UCSD-AML1 (cell line): ENCODE measurements around the gene TASP1.

ENCODE experiments used
- DNase-seq: peaks from one replicate; lab custom pipeline; 2025; ENCODE audit not compliant: unreplicated experiment; lab: John Stamatoyannopoulos, UW

TASP1 gene

DNA sequence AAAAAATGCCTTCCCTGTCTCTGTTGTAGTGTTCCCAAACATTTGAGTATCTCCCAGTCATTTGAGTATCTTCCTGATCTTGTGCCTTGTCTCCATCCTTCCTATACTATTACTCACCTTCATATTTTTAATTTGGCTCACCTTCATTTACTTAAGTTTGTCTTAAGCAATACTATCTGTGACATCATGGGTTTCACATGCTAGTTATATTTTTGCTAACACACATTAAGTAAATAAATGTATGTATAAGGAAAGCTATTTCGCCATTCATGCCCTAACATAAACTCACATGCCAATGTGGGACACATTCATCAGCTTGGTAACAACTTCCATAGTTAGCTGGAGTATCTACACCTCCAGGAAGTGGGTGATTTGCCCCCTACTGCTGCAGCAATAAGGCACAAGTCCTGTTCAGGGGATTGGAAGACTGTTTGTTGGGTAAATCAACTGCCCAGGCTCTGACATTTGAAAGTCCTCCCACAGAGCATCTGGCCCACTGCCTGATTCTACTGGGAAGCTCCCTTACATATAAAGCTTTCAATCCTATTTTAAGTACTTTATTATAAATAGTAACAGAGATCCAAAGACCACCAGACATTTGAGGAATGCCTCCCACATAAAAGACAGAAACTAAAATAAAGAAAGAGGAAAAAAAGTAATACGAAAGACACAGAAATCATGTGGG is 285.3 kb downstream of the TASP1 start:
- DNase-seq, result no peak

DNA sequence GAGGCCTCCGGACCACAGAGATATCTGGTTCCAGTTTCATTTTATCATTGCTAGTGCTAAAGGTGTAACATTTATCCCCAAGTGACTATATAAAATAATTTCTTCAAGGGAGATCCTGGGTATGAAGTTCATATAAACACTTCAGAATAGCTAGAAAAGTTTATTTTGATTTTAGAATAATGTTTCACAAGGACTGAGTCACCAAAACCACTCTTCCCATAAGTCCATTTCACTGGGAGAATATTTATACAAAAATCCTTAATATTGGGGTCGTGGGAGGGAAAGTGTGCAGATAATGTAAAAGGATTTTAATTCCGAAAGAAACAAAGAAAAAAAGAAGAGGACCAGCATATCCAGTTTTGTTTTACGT is 289.5 kb downstream of the TASP1 start:
- no peak for DNase-seq

DNA sequence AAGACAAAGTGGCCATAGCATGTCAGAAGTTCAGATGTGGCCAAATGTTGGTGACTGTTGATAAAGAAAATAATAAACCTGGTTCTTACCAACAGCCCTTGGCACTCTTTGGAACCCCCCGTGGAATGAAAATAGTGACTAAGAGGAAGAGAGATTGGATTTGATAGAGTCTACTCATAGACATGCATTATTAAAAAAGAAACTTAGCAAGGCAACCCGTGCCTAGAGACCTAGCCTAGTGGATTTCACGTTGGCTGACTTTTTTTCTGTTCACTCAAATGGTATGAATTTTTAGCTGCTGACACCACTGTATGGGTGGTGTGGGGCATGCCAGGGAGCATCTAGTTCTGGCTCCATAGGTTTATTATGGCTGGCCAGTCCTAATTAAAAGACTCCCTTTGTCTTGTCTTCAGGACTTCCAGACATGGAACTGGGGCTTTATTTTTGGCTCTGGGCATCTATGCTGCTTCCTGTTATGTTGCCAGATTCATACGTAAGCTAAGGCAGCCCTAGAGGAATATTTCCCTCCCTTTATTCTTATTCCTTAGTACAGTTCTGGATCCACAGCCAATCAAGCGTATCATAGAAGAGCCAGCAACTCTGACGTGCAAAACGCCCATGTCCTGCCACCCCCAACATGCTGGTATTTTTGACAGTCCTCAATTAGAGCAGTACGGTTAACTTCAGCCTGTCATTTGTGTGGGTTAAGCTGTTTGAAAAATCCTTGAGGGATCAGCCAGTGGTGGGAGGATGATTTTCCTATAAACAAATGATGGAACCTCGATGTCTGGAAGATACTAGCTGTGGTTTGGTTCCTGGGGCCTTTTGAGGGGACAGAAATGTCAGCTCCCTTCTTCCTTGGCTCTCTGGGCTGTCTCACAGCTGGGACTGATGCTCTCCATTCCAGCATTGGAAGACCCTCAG is 290.2 kb downstream of the TASP1 start:
- no peak for DNase-seq

DNA sequence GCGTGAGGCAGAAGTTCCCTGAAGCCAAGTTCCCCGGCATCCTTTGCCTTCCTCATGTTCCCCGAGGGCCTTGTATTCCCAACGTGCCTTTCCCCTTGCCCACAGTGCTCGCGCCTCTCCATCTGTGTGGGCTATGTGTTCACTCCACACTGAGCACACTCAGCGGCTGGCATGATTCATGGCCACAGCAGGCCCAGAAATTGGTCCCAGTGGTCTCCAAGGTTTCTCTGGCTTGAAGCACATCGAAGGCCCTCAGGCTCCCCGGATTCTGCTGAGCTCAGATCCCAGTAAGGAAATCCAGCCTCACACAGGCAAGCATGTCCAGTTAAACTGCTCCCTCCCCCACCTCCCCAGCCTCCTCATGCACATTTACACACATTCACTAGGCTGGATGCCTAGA is 294.1 kb downstream of the TASP1 start:
- DNase-seq, result no peak

DNA sequence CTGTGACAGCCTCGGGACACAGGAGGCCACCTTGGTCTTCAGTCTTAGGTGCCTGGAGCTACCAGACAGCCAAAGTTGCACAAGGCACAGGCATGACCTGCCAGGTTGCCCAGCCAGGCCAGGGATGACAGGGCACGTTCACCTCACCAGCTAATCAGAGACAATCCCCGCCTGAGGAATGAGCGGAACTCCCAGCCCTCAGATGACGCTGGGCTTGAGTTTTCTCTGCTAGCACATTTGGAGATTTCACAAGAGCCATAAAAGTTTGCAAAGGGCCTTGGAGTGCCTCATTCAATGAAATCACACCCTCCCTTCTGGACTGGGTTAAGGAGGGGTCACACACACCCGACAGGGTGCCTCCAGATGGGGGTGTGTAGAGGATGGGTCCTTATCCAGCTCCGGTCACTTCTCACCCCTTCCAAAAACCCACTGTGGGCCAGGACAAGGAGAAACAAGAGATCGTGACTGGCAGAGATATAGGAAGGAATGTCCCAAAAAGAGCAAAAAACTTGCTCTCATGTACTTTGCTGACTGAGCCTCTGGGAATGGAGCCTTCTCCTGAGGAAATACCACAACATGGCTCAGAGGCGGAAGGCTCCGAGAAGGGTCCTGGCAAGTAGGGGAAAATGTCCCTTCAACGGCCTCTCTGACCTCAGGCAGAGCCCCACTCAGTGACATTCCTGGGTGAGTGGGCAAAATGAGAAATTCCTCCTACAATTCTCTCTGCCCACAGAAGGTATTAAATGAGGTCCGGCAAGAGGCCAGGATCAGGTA is 296.1 kb downstream of the TASP1 start:
- DNase-seq, result no peak

DNA sequence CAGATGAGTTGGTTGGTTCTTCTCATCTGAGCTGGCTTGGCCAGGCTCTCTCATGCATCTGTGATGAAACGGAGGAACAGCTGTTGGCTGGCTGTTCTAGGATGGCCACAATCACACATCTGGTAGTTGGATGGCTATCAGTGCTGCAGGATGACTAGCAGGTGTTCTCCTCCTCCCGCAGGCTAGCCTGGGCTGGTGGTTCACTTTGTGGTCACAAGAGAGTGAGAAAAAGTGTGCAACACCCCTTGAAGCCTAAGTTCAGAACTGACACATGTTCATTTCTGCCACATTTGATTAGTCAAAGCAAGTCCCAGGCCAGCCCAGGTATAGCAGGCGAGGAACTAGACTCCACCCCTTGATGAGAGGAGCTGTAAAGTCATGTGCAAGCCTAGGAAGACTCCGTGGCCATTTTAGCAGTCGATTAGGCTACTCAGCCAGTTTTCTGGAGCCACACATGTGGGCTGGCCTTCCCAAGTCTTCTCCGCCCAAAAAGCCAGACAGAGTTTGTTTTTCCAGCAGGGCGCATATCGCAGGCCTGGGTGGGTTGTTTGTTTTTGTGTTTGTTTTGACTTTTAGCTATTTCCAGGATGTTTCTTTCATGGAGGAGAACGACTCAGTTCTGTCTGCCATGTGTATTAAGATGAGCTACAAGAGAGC is 296.9 kb downstream of the TASP1 start:
- DNase-seq, result no peak

DNA sequence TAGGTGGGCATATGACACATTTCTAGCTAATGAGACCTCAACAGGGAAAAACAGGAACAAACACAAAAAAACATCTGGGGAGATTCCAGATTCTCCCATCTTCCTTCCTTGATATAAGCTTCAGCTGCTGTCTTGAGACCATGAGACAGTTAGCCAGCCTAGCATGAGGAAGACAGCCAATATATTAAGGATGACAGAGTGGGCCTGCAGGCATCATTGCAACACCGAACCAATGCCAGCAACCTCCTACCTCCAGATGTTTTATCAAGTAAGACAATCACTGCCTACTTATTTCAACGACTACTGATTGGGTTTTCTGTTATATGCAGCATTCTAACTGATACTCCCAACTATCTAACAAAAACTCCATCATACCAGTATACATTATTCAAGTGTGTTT is 298.6 kb downstream of the TASP1 start:
- no peak for DNase-seq
